ENCODE results near the gene PDGFC.

The PDGFC gene

GRCh38 chr4:156972379-156973015, 898 bp upstream of the PDGFC start:
- DNase-seq: no peak

GRCh38 chr4:156971165-156971675, 379 bp downstream of the PDGFC start:
- DNase-seq: no peak

- peak; percentile 25 to 34 for DNase-seq
Observed at GRCh38 chr4:156970501-156971164, 966 bp downstream of the PDGFC start.

GRCh38 chr4:156969911-156970310, 1.7 kb downstream of the PDGFC start:
- DNase-seq: no peak

- DNase-seq: no peak
Observed at GRCh38 chr4:156969101-156969500, 2.5 kb downstream of the PDGFC start.

GRCh38 chr4:156968479-156968984, 3.1 kb downstream of the PDGFC start:
- DNase-seq: peak; percentile 7 to 9

GRCh38 chr4:156966836-156967235, 4.8 kb downstream of the PDGFC start:
- DNase-seq: no peak

GRCh38 chr4:156963419-156963818, 8.2 kb downstream of the PDGFC start:
- no peak for DNase-seq

GRCh38 chr4:156962528-156962974, 9.0 kb downstream of the PDGFC start:
- no peak for DNase-seq

- DNase-seq: no peak
Observed at GRCh38 chr4:156962058-156962358, 9.6 kb downstream of the PDGFC start.

- peak; percentile 30 to 33 for DNase-seq
Observed at GRCh38 chr4:156961196-156962057, 10.2 kb downstream of the PDGFC start.

GRCh38 chr4:156959298-156959702, 12.3 kb downstream of the PDGFC start:
- no peak for DNase-seq

GRCh38 chr4:156958276-156959074, 13.1 kb downstream of the PDGFC start:
- no peak for DNase-seq

- no peak for DNase-seq
Observed at GRCh38 chr4:156957556-156957955, 14.0 kb downstream of the PDGFC start.

- DNase-seq: no peak
Observed at GRCh38 chr4:156956826-156957368, 14.7 kb downstream of the PDGFC start.

GRCh38 chr4:156956359-156956758, 15.2 kb downstream of the PDGFC start:
- DNase-seq: no peak

- DNase-seq: no peak
Observed at GRCh38 chr4:156954587-156954986, 17.0 kb downstream of the PDGFC start.

GRCh38 chr4:156953951-156954350, 17.6 kb downstream of the PDGFC start:
- no peak for DNase-seq

GRCh38 chr4:156953001-156953400, 18.6 kb downstream of the PDGFC start:
- no peak for DNase-seq

- DNase-seq: no peak
Observed at GRCh38 chr4:156952078-156952759, 19.4 kb downstream of the PDGFC start.

- no peak for DNase-seq
Observed at GRCh38 chr4:156950948-156951347, 20.7 kb downstream of the PDGFC start.

- no peak for DNase-seq
Observed at GRCh38 chr4:156950090-156950489, 21.5 kb downstream of the PDGFC start.
